ENCODE data around the gene TRIP12. TPM values are rescaled to one million over a fixed set of nuclear protein-coding genes. Genes with fewer than 3 reads are reported as not detected.

TRIP12 gene
- polyA plus RNA-seq, 1 donor from 2014 or later: 57.2 TPM

DNA sequence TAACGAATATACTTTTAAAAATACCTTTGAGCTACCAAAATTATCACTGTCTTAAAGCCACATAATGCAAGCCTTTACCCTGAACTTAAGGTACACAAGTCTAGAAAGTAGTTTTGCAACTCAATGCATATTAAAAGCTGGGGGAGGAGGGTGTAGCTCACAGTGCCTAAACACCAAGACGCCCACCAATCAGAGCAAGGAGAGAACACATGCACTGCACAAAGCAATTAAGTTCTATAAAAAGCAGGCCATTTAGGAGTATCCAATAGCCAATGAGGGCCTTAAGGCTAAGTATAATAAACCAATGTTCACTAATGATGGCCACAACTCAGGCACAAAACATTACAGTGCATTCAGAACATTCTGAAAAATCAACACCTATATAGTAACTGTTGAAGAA lies 16.2 kb downstream of the TRIP12 start:
- Histone ChIP-seq H3K27me3 (ENCODE audit: insufficient read depth, low read depth, low read length) (no peaks in the 10 kb centered on the region), H3K36me3 (ENCODE audit: insufficient read depth, low read length) (no peaks in the 10 kb centered on the region), H3K9me3 (ENCODE audit: low read length) (no peaks in the 10 kb centered on the region), H3K4me2 (ENCODE audit: low read length) (no peak overlapping the region), H2AFZ (ENCODE audit: low read depth, low read length) (no peak overlapping the region), H3K9me2 (ENCODE audit: insufficient read depth, low read length) (no peaks in the 10 kb centered on the region), H3K4me3 (ENCODE audit: low read length) (no peak overlapping the region), H3F3A (ENCODE audit: insufficient read depth, low read length, poor library complexity, severe bottlenecking) (no peaks in the 10 kb centered on the region), H3K9ac (ENCODE audit: low read length) (no peak overlapping the region), H3K27ac (ENCODE audit: low read length) (no peak overlapping the region), H3K79me2 (replicated peaks; ENCODE audit: insufficient read depth, low read length) (peaks cover 53% of the 10 kb centered on the region), H4K20me1 (ENCODE audit: insufficient read depth) (no peaks in the 10 kb centered on the region)
- TF ChIP-seq POLR2AphosphoS5 (IDR thresholded peaks at IDR 0.05): no peak
- no peak for TF ChIP-seq EP300 (conservative IDR thresholded peaks at IDR 0.05; ENCODE audit: poor library complexity, severe bottlenecking)
- no peak for TF ChIP-seq RAD21 (conservative IDR thresholded peaks at IDR 0.05)
- no peak for TF ChIP-seq MXI1 (conservative IDR thresholded peaks at IDR 0.05; ENCODE audit: poor library complexity, severe bottlenecking)
- TF ChIP-seq TAF1 (IDR thresholded peaks at IDR 0.05; ENCODE audit: low read depth): no peak
- TF ChIP-seq SMC3 (conservative IDR thresholded peaks at IDR 0.05; ENCODE audit: poor library complexity): no peak
- TF ChIP-seq, protein P1, sequence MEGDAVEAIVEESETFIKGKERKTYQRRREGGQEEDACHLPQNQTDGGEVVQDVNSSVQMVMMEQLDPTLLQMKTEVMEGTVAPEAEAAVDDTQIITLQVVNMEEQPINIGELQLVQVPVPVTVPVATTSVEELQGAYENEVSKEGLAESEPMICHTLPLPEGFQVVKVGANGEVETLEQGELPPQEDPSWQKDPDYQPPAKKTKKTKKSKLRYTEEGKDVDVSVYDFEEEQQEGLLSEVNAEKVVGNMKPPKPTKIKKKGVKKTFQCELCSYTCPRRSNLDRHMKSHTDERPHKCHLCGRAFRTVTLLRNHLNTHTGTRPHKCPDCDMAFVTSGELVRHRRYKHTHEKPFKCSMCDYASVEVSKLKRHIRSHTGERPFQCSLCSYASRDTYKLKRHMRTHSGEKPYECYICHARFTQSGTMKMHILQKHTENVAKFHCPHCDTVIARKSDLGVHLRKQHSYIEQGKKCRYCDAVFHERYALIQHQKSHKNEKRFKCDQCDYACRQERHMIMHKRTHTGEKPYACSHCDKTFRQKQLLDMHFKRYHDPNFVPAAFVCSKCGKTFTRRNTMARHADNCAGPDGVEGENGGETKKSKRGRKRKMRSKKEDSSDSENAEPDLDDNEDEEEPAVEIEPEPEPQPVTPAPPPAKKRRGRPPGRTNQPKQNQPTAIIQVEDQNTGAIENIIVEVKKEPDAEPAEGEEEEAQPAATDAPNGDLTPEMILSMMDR (IDR thresholded peaks at IDR 0.05; ENCODE audit: poor library complexity, severe bottlenecking): no peak
- TF ChIP-seq, protein P2, sequence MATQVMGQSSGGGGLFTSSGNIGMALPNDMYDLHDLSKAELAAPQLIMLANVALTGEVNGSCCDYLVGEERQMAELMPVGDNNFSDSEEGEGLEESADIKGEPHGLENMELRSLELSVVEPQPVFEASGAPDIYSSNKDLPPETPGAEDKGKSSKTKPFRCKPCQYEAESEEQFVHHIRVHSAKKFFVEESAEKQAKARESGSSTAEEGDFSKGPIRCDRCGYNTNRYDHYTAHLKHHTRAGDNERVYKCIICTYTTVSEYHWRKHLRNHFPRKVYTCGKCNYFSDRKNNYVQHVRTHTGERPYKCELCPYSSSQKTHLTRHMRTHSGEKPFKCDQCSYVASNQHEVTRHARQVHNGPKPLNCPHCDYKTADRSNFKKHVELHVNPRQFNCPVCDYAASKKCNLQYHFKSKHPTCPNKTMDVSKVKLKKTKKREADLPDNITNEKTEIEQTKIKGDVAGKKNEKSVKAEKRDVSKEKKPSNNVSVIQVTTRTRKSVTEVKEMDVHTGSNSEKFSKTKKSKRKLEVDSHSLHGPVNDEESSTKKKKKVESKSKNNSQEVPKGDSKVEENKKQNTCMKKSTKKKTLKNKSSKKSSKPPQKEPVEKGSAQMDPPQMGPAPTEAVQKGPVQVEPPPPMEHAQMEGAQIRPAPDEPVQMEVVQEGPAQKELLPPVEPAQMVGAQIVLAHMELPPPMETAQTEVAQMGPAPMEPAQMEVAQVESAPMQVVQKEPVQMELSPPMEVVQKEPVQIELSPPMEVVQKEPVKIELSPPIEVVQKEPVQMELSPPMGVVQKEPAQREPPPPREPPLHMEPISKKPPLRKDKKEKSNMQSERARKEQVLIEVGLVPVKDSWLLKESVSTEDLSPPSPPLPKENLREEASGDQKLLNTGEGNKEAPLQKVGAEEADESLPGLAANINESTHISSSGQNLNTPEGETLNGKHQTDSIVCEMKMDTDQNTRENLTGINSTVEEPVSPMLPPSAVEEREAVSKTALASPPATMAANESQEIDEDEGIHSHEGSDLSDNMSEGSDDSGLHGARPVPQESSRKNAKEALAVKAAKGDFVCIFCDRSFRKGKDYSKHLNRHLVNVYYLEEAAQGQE (IDR thresholded peaks at IDR 0.05; ENCODE audit: borderline replicate concordance): no peak
- no peak for TF ChIP-seq EZH2 (IDR thresholded peaks at IDR 0.05; ENCODE audit: borderline replicate concordance, insufficient read depth, low read length, poor library complexity, severe bottlenecking)

DNA sequence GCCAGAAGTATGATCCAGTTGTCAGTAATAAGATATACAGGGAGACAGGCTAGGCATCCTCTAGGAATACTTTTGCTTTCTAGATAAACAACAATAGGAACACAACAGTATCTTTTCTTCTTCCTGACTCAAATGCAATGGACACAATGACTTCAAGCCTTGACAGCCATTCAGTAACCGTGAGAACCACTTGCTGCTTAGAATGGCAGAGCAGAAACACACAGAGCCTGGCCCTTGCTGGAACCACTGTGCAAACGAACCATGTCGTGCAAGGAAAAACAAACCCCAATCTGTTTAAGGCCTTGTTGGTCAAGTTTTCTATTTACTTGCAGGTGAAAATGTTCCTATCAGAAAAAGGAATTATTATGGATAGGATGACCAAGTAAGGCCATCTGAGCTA lies 18.8 kb downstream of the TRIP12 start:
- peaks cover 50% of the 10 kb centered on the region for H3K79me2 ChIP-seq (replicated peaks; ENCODE audit: insufficient read depth, low read length)
- no peaks in the 10 kb centered on the region for H3K27me3 ChIP-seq (ENCODE audit: insufficient read depth, low read depth, low read length)
- H3K27ac ChIP-seq (ENCODE audit: low read length): no peak overlapping the region
- TF ChIP-seq, protein P1 (IDR thresholded peaks at IDR 0.05; ENCODE audit: poor library complexity, severe bottlenecking): no peak
- TF ChIP-seq EP300 (conservative IDR thresholded peaks at IDR 0.05; ENCODE audit: poor library complexity, severe bottlenecking) (no peak), EZH2 (IDR thresholded peaks at IDR 0.05; ENCODE audit: borderline replicate concordance, insufficient read depth, low read length, poor library complexity, severe bottlenecking) (no peak), RAD21 (conservative IDR thresholded peaks at IDR 0.05) (no peak), POLR2AphosphoS5 (IDR thresholded peaks at IDR 0.05) (no peak), MXI1 (conservative IDR thresholded peaks at IDR 0.05; ENCODE audit: poor library complexity, severe bottlenecking) (no peak), TAF1 (IDR thresholded peaks at IDR 0.05; ENCODE audit: low read depth) (no peak), SMC3 (conservative IDR thresholded peaks at IDR 0.05; ENCODE audit: poor library complexity) (no peak)
- TF ChIP-seq, protein P2 (IDR thresholded peaks at IDR 0.05; ENCODE audit: borderline replicate concordance): no peak
- H3K36me3 ChIP-seq (ENCODE audit: insufficient read depth, low read length): no peaks in the 10 kb centered on the region
- H4K20me1 ChIP-seq (ENCODE audit: insufficient read depth): no peaks in the 10 kb centered on the region
- H2AFZ ChIP-seq (ENCODE audit: low read depth, low read length): no peak overlapping the region
- no peak overlapping the region for H3K4me2 ChIP-seq (ENCODE audit: low read length)
- no peaks in the 10 kb centered on the region for H3K9me2 ChIP-seq (ENCODE audit: insufficient read depth, low read length)
- no peaks in the 10 kb centered on the region for H3K9me3 ChIP-seq (ENCODE audit: low read length)
- H3K9ac ChIP-seq (ENCODE audit: low read length): no peak overlapping the region
- H3F3A ChIP-seq (ENCODE audit: insufficient read depth, low read length, poor library complexity, severe bottlenecking): no peaks in the 10 kb centered on the region
- no peak overlapping the region for H3K4me3 ChIP-seq (ENCODE audit: low read length)

All from neural cell (in vitro differentiated cells).